HG02840 (cell line): ENCODE results near the gene EN2.

Experiments used
- ATAC-seq: cut with Tn5 transposase; IDR thresholded peaks from one replicate; pipeline ENCODE4 v1.9.1; 2021; ENCODE audit warnings: mild to moderate bottlenecking, moderate library complexity, moderate number of reproducible peaks; ENCODE audit not compliant: unreplicated experiment, low FRiP score

Gene EN2

DNA sequence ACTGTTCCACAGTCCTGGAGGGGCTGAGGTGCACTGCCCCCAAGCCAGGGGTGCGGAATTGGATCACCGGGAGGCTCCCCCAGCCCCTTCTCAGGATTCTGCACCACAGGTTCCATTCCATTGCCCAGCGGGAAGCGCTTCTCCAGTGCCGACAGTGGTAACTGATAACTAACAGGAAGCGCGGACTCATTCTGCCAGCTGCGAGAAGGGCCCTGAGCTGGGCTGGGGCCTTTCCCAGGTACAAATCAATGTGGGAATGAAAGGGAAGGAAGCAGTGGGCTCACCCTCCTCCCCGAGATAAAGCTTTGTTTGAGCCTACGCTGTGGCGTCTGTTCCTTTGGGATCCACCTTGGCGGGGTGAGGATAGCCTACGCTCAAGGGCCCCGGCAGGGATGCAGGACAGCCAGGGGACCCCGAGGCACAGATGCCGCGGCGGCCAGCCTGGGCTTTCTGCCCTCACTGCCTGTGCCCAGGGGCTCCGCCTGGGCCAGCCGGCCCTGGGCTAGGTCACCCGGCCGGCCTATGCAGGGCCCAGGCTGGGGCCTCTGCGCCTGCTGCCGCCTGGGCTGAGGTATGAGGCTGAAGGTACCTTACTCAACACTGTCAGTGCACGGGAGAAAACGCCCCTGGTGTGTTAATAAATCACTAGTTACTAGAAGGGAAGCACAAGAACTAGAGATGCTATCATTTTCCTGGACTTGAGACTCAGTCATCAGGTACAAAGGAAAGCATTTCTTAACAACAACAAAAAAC lies 39.4 kb downstream of the EN2 start:
- ATAC-seq: no peak

- no peak for ATAC-seq
These were observed 47.5 kb downstream of the EN2 start for GRCh38 chr7:155505422-155505793.

DNA sequence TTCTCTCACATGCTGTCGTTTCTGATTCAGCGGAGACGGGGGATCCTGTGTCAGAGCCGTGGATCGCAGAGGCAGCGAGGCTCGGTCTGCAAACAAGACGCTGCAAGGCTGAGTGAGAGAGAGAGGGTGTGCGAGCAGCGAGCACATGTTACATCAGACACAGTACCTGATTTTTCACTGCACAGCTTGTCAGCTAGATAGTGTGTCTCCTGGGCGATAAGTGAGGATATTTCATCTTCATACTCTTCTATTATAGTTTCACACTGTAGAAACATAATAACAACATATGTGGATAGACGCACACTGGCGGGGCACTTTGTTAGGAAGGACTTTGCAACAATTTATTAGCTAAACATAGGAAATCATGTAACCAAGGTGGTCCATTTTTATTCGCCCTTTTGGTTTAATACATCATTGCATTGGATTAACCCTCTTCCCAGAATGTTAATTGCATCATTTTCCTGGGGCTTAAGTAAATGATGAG lies 49.0 kb downstream of the EN2 start:
- ATAC-seq: no peak

- no peak for ATAC-seq
These were observed 49.6 kb downstream of the EN2 start for GRCh38 chr7:155507576-155507975.

- ATAC-seq: no peak
These were observed 50.7 kb downstream of the EN2 start for GRCh38 chr7:155508376-155509358.

- ATAC-seq: no peak
These were observed 51.4 kb downstream of the EN2 start for GRCh38 chr7:155509359-155509724.

DNA sequence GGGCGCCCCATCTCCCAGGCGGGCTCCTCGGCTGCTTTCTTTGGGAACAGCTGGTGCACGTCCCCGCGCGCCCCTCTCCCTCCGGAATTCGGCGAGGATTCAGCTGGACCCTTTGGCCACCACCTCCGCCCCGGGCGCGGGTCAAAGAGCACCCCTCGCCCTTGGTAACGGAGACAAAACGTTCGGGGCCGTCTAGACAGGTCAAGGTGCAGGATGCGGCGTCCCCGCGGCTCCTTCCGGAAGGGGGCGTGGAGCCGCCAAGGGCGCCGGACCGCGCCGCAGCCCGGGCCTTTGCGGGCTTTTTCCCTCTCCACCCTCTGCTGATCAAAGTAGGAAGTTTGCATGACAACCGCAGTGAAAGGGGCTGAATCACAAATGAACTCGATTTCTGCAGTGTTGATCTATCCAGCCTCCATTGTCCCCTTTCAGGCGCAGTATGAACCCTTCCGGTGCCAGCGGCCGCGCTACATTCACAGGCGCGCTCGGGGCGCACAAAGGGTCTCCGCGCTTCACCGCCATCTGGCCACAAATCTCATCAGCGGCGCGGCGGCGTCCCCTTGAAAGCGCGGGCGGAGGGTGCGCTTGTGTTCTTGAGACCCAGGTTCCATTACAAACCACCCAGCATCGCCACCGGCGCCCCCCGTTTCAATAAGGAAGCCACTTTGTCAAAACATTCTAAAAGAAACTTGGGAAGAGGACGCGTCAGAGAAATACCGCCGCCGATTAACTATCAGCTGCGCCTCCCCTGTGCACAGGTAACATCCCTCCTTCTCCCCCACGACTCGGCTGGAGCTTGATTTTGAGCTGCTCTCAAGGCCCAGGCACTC lies 52.0 kb downstream of the EN2 start:
- no peak for ATAC-seq

- ATAC-seq: no peak
These were observed 53.2 kb downstream of the EN2 start for GRCh38 chr7:155510975-155511701.

GRCh38 chr7:155511702-155511996 lies 53.7 kb downstream of the EN2 start:
- ATAC-seq: no peak

DNA sequence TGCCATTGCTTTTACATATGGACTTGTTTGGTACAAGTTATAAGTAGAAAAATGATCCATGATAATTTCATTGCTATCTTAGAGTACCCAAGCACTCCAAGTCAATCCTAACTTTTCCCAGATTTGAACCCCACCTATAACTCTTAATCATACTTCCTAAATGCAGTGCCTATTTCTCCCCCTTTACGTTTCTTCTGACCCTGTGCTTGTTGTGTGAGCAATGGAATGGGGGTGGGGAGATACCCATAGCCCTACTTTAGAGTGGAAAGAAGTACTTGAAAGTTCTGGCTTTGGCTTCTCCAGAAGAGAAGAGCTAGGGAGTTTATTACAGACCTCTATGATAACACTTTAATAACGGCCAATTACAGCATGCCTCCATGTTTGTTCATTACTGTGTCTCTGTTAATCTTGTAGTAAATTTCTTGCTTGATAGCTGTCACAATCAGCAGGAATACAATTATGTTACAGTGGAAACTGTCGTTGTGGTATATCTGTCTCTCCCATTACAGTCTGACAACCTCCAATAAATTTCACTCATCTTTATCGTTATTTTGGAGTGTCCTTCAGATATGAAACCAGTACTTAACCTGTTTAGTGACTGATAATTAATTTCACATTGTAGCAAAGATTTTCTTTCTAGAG lies 54.4 kb downstream of the EN2 start:
- ATAC-seq: no peak

DNA sequence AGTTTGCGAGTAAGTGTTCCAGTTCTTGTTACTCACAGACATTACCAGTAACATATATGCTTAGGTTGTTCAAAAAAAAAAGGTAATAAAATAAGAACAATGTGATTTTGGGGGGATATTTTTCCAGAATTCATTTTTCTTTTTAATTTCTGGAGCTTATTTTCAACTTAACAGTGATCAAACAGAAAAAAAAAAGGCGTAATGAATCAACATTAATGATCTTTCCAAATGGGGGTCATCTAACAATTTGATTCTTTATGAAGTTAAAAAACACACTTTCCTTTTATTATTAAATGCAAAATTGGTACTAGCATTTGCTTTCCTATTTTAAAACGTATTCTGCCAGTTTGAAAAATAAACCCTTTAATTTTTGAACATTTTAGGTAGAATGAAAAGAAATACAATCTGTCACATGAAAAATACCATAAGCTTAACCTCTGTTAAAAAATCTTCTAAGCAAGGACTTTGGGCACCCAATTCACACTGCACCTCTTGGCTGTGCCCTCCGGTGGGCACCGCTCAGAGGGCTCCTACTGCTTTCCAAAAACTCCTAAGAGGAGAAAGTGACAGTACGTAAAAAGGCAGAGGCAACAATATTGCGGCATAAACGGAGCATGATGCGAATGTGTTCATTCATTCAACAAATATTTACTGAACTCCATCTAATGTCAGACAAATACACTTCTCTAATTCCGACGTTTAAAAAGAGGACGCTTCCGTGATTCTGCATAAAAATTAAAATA lies 55.8 kb downstream of the EN2 start:
- no peak for ATAC-seq

DNA sequence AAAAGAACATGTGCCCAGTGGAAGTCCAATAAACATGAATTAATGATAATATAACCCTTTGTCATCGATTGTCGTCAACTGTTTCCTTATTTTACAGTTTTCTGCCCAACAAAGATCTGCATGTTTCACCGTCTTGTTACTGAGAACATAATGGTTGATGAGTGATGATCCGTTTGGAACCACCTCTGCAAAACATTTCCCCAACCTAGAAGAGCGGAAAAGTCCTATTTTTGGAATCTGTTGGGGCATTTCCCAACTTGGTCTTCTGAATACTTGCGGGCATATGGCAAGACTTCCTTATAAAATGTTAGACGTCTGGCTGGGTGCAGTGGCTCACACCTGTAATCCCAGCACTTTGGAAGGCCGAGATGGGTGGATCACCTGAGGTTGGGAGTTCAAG lies 56.4 kb downstream of the EN2 start:
- no peak for ATAC-seq
